Ishikawa (cell line): ENCODE results near the gene ATRNL1.

Source experiments
- CEBPB ChIP-seq: IDR thresholded peaks from 2 replicates; pipeline ENCODE4 v1.6.1; 2012
- CREB1 ChIP-seq: IDR thresholded peaks from 2 replicates; pipeline ENCODE4 v1.6.1; 2012; ENCODE audit warnings: low read depth
- EGR1 ChIP-seq: IDR thresholded peaks from 2 replicates; pipeline ENCODE4 v1.6.1; 2012
- EP300 ChIP-seq: IDR thresholded peaks from 2 replicates; pipeline ENCODE4 v1.6.1; 2012; ENCODE audit warnings: borderline replicate concordance
- FOXM1 ChIP-seq: IDR thresholded peaks from 2 replicates; pipeline ENCODE4 v1.6.1; 2012; ENCODE audit warnings: low read depth, borderline replicate concordance
- MAX ChIP-seq: IDR thresholded peaks from 2 replicates; pipeline ENCODE4 v1.6.1; 2012
- NFIC ChIP-seq: IDR thresholded peaks from 2 replicates; pipeline ENCODE4 v1.6.1; 2012
- RAD21 ChIP-seq: IDR thresholded peaks from 2 replicates; pipeline ENCODE4 v1.6.1; 2012; ENCODE audit warnings: low read depth
- REST ChIP-seq: IDR thresholded peaks from 2 replicates; pipeline ENCODE4 v1.6.1; 2012; ENCODE audit warnings: low read depth, mild to moderate bottlenecking
- TAF1 ChIP-seq: IDR thresholded peaks from 2 replicates; pipeline ENCODE4 v1.6.1; 2012; ENCODE audit warnings: low read depth, mild to moderate bottlenecking
- TCF12 ChIP-seq: IDR thresholded peaks from 2 replicates; pipeline ENCODE4 v1.6.1; 2012; ENCODE audit warnings: low read depth
- TEAD4 ChIP-seq: IDR thresholded peaks from 2 replicates; pipeline ENCODE4 v1.6.1; 2012
- USF1 ChIP-seq: IDR thresholded peaks from 2 replicates; pipeline ENCODE4 v1.6.1; 2012
- YY1 ChIP-seq: IDR thresholded peaks from 2 replicates; pipeline ENCODE4 v1.6.1; 2012; ENCODE audit warnings: low read depth
- ZBTB7A ChIP-seq: IDR thresholded peaks from 2 replicates; pipeline ENCODE4 v1.6.1; 2012; ENCODE audit warnings: low read depth

The ATRNL1 gene

GRCh38 chr10:115628616-115629015, 535.5 kb downstream of the ATRNL1 start:
- TF ChIP-seq USF1: no peak
- TF ChIP-seq FOXM1: no peak
- TF ChIP-seq EP300: no peak
- TF ChIP-seq TCF12: no peak
- TF ChIP-seq RAD21: no peak
- TF ChIP-seq CREB1: no peak
- no peak for TF ChIP-seq CEBPB
- no peak for TF ChIP-seq YY1
- TF ChIP-seq TAF1: no peak
- no peak for TF ChIP-seq REST
- TF ChIP-seq EGR1: no peak
- no peak for TF ChIP-seq ZBTB7A
- TF ChIP-seq NFIC: no peak
- no peak for TF ChIP-seq TEAD4
- no peak for TF ChIP-seq MAX

GRCh38 chr10:115638246-115638645, 545.1 kb downstream of the ATRNL1 start:
- TF ChIP-seq NFIC (no peak), REST (no peak), TCF12 (no peak), YY1 (no peak), ZBTB7A (no peak), EGR1 (no peak), TAF1 (no peak), TEAD4 (no peak), CEBPB (no peak), FOXM1 (no peak), MAX (no peak)

GRCh38 chr10:115649217-115649616, 556.1 kb downstream of the ATRNL1 start:
- no peak for TF ChIP-seq TAF1
- TF ChIP-seq FOXM1: no peak
- no peak for TF ChIP-seq CEBPB
- no peak for TF ChIP-seq YY1
- no peak for TF ChIP-seq EP300
- TF ChIP-seq RAD21: no peak
- no peak for TF ChIP-seq USF1
- no peak for TF ChIP-seq TCF12
- no peak for TF ChIP-seq EGR1
- TF ChIP-seq REST: no peak
- no peak for TF ChIP-seq TEAD4
- no peak for TF ChIP-seq ZBTB7A
- TF ChIP-seq CREB1: no peak
- no peak for TF ChIP-seq NFIC

GRCh38 chr10:115653473-115653872, 560.3 kb downstream of the ATRNL1 start:
- TF ChIP-seq CREB1: no peak
- TF ChIP-seq EP300: no peak
- no peak for TF ChIP-seq EGR1
- no peak for TF ChIP-seq REST
- TF ChIP-seq RAD21: no peak
- TF ChIP-seq ZBTB7A: no peak
- TF ChIP-seq YY1: no peak
- TF ChIP-seq CEBPB: no peak
- no peak for TF ChIP-seq TCF12
- no peak for TF ChIP-seq USF1
- TF ChIP-seq FOXM1: no peak
- TF ChIP-seq TEAD4: no peak
- TF ChIP-seq NFIC: no peak
- TF ChIP-seq MAX: no peak
- no peak for TF ChIP-seq TAF1
